Activated CD8-positive, alpha-beta memory T cell treated with anti-CD3 and anti-CD28 coated beads, Interleukin-2, amount 50 U/mL, for 48 hours (primary cell): ENCODE results near the gene ZCCHC14.
"Not testable (repeated sequence)": the region's sequence is repeated elsewhere in the genome, so short reads cannot be mapped to it uniquely, and the experiment has no call there.

Experiments
- DNase-seq: peaks from one replicate; pipeline ENCODE4 v3.0.0-alpha.2; 2020

The ZCCHC14 gene

GRCh38 chr16:87395181-87395842, 97.5 kb downstream of the ZCCHC14 start:
- no peak for DNase-seq

GRCh38 chr16:87393680-87394055, 99.2 kb downstream of the ZCCHC14 start:
- DNase-seq, result no peak

GRCh38 chr16:87392821-87393679, 99.8 kb downstream of the ZCCHC14 start:
- DNase-seq, result peak; percentile 78

DNA sequence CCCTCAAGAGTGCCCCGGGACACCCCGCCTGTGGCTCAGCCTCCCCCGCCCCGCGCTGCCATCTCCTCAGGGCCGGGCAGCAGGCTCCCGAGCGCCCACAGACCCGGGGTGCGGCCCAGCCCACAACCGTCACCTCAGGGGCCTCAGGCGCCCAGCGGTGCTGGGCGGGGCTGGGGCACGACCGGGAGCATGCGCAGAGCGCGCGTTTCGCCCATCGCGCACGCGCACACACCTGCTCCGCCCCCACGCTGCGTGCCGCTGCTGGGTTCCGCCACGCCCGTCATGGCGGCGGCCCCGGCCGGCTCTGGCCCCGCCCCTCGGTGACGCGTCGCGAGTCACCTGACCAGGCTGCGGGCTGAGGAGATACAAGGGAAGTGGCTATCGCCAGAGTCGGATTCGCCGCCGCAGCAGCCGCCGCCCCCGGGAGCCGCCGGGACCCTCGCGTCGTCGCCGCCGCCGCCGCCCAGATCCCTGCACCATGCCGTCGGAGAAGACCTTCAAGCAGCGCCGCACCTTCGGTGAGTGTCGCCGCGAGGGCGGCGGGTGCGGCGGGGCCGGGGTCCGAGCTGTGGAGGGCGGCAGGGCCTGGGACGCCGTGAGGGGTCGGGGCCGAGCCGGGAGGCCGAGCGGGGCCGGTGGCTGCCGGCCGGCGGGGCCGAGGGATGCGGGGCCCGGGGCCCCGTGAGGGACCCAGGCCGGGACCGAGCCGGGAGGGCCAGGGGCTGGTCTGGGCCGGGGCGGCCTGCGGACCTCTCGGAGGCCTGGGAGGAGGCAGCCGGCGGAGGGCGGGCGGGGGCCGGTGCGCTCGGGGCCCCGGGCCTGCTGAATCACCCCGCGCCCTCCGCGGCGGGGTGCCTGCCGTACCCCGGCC, 100.6 kb downstream of the ZCCHC14 start, which contains the start of gene MAP1LC3B:
Gene MAP1LC3B, plus strand, starts transcription at position 387 of the 871 bp plus-strand sequence. Its CDS starts 92 bp downstream, at position 479.
- DNase-seq, result peak; percentile 100

DNA sequence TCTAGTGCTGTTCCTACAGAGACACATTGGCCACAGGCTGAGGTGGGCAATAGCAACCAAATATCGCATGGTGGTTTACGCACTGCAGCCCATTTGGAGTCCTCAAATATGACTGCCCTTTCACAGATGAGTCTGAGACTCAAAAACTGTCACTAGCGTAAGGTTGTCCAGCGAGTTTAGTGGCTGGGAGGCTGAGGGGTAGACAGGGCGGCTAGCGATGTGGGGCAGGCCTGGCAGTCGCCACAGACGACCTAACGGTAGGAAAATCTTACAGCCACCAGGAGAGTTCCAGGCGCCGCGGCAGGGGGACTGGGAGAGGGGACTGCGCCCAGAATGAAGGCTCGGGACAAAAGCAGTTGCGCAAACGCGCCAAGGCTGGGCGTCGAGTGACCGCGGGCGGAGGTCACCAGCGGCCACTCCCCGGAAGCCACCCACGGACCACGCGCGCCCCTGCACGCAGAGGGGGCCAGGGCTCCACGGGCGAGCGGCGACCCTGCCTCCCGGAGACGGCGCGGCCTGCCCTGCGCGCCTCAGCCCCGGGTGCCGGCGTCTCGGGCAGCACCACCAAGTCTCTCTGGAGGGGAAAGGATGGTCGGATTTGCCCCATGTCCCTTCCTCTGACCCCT, 101.4 kb downstream of the ZCCHC14 start:
- no peak for DNase-seq

- no peak for DNase-seq
Observed at GRCh38 chr16:87390641-87391323, 102.0 kb downstream of the ZCCHC14 start.

- DNase-seq, result not testable (repeated sequence)
Observed at GRCh38 chr16:87389914-87390313, 102.9 kb downstream of the ZCCHC14 start.

- DNase-seq, result no peak
Observed at GRCh38 chr16:87389245-87389644, 103.6 kb downstream of the ZCCHC14 start.

DNA sequence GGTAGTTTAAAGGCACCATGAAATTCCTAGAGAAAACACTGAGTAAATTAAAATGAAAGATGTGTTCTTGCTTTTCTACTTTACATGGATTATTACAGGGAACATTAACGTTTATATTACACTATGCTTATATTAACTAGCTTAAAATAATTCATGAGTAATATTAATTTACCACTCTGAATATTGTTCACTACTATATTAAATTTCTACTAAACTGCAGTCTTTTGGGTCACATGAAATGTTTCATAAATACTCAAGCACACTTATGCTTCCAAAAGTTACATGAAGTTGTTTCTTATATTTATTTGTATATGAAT, 104.0 kb downstream of the ZCCHC14 start:
- DNase-seq, result no peak

DNA sequence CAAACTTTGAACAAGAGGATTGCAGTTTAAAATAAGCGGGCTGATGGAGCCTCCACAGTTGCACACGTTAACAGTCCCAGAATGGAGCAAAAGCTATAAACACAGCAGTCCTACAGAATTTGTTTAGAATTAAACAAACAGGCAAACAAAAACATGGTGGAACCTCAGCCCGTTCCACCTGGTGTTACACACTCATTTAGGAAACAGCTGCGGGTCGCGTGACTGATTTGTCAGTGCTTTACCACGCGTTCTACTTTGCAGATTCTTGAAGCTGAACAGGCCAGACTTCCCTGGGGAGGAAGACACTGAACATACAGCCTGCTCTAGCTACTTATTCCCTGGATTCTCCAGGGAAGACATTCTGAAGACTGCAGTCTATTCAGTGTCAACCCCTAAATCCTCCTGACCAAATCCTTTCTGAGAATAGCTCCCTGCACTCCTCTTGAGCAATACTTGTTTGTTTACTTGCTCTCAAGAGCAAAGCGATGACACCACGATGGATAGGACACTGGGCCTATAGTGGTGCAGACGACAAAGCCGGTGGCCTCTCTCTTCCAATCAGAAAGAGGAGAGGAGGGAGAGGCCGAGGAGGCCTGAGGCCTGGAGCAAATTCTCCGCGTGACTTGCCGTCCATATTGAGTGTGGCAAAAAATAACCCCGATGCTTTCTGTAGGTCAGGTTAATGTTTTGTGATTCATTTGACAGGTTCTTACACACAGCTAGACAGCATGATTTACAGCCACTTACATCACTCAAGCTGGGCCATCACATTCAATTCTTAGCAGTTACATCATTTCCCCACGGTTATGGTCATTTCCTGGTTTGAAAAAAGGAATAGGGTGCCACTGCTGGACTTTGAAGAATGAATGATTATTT, 104.6 kb downstream of the ZCCHC14 start:
- peak; percentile 85 for DNase-seq

- not testable (repeated sequence) for DNase-seq
Observed at GRCh38 chr16:87384875-87385167, 108.0 kb downstream of the ZCCHC14 start.

- no peak for DNase-seq
Observed at GRCh38 chr16:87384162-87384874, 108.5 kb downstream of the ZCCHC14 start.

- peak; percentile 100 for DNase-seq
Observed at GRCh38 chr16:87383505-87384161, 109.2 kb downstream of the ZCCHC14 start, which contains the start of gene FBXO31. FBXO31 (minus strand) TSS chr16:87383776; CDS start chr16:87383744, 32 bp downstream.

DNA sequence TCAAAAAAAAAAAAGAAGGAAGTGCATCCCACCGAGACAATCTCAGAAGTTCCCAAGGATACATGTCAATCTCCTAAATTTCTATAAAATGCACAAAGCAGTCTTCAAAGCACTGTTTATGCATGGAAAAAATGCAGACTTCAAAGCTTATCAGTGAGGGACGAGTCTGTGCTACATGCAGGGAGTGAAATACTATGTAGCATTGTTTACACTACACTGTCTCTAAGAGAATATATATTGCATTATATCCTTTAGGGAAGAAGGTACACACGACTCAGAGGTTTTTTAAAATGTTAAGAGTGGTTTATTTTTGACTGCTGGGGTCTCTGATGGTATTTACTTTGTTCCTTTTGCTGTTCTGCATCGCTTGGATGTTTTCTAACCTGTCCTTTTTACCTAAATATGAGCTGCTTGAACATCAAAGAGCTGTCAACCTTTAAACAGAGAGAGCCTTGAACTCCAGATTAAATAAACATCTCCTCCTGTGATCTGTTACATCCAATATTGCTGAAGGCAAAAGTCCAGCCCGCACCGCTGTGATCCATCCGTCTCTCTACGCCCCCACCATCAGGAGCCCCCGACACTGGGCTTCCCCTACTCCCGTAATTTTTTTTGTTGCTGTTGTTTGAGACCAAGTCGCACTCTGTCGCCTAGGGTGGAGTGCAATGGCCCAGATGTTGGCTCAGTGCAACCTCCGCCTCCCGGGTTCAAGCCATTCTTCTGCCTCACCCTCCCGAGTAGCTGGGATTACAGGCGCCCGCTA, 110.6 kb downstream of the ZCCHC14 start:
- no peak for DNase-seq

DNA sequence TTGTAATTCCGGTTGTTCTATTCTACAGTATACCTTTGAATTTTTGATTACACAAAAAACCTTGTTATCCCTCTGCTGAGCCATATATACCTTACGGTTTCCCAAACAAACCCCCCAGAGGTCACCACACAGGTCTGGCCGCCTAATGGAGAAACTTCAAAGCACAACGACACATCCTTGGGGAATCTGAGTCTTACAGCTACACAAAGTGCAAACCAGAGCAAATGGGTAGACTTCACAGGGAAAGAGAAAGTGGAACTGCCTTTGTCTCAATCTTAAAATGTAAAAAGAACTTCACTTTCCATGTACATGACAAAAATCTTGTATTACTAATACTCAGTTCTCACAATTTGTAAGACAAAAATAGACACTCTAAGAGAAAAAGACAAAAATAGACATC, 111.9 kb downstream of the ZCCHC14 start:
- DNase-seq, result no peak

DNA sequence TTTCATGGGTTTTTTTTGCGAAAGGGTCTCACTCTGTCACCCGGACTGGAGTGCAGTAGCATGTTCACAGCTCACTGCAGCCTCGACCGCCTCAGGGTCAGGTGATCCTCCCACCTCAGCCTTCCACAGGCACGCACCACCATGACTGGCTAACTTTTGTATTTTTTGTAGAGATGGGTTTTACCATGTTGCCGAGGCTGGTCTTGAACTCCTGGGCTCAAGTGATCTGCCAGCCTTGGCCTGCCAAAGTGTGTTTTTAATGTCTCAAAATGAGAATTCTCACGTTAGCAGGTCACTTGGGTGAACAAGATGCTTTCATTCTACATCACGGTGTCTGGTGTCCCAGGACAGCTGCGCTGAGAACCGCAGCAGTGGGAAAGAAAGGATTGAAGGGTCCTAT, 112.4 kb downstream of the ZCCHC14 start:
- DNase-seq, result no peak

DNA sequence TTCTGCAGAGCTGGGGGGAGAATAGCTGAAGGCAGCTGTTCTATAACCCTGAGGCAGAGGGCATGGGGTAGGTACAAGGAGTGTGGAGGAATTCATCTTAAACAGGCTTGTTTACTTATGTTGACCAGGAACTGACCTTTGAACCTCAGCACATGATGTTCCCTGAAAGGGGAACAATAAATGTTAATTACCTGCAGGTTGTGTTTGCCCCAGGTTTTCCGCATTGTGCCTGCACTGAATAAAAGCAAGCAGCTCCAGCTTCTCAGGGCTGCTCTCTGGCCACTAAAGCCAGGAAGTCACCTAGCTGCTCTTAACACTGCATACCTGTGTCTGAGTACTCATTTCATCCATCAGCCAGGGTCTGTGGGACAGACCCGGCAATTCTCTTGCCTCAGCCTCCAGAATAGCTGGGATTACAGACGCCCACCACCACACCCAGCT, 113.5 kb downstream of the ZCCHC14 start:
- DNase-seq, result not testable (repeated sequence)

DNA sequence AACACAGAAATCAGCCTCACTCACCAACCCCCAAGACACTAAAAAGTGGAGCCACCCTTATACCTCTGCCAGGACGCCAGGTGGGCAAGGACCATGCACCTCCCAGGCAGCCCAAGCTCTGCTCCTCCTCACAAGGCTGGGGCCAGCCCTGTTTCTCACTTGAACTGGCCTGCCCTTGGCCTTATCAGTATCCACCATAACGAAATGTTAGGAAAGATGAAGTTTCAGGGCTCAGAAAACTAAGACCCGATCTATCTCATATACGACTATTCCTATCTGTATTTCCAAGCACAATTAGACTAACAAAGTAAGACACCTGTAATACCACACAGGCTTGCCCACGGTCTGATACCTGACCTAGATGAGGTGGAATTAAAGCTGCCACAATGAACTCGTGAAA, 116.2 kb downstream of the ZCCHC14 start:
- no peak for DNase-seq
